Stimulated activated CD8-positive, alpha-beta memory T cell treated with anti-CD3 and anti-CD28 coated beads, Interleukin-4, amount 100 ng/mL, for 24 hours (primary cell): ENCODE results near the gene USP33.
"Not testable (repeated sequence)": the region's sequence is repeated elsewhere in the genome, so short reads cannot be mapped to it uniquely, and the experiment has no call there.

Source experiments
- DNase-seq: peaks from one replicate; pipeline ENCODE4 v3.0.0-alpha.2; 2020; ENCODE audit warnings: low read depth

The USP33 gene

DNA sequence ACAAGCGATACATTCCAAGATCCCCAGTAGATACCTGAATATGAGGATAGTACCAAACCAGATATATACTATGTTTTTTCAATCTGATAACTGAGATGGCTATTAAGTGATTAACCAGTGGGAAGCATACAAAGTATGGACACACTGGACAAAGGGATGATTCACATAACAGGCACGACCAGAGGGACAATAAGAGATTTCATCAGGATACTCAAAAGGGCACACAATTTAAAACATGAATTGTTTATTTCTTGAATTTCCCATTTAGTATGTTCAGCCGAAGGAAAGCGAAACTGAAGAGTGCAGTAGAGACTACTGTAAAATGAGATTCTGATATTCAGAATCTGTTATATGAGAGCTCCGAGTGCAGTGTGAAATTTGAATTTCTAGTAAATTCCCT, 87.8 kb downstream of the USP33 start:
- no peak for DNase-seq

DNA sequence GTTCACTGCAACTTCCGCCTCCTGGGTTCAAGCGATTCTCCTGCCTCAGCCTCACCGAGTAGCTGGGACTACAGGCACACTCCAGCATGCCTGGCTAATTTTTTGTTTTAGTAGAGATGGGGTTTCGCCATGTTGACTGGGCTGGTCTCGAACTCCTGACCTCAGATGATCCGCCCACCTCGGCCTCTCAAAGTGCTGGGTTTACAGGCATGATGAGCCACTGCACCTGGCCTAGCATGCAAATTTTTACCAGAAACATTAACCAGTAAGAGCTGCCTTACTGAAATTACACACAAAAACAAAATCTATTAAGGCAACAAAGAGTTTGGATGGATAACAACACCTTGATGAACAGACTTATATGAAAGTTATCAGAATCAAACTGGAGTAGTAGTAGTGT, 89.3 kb downstream of the USP33 start:
- no peak for DNase-seq

DNA sequence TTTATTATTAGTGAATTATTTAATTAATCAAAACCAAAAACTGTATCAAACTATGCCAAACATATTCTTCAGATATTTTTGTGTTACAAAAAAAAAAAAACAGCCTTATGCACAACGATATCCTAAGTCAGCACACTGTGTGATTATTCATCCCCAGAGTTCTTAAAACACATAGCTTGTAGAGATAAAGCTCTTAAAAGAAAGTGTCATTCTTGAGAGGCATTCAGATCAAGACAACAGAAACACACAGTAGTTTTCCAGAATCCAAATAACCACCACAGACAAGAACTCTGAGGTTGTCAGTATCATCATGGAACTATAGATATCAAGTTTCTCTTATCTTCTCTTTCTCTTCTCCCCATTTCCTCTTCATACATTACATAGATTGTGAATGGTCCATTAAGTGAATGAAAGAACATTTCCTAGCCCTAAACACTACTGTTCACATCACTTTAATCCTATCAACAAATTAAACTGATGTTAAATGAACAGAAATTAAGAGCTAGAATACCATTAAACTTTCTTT, 90.7 kb downstream of the USP33 start:
- no peak for DNase-seq

DNA sequence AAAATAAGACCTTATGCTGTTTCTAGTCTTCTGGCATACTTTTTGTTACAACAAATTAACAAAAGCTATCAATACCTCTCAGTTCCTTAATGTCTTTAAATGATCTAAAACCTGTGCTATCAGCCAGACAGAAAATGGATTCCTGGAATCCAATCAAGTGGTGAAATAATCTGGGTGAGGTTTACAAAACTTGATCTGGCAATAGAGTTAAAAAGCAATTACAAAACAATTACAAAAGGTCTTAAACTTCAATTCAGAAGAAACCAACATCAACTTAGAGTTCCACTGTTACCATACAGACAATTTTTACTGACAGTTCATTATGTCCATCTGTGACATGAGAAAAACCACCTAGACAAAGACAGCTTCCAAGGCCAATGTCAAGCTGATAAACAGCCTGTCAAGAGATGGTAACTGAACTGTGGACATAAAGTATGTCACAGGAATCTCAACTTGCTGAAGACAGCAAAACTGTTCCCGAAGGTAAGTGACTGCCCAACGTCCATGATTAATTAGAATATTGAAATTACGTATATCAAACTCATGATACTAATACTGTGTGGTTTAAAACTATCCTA, 94.6 kb downstream of the USP33 start:
- no peak for DNase-seq

DNA sequence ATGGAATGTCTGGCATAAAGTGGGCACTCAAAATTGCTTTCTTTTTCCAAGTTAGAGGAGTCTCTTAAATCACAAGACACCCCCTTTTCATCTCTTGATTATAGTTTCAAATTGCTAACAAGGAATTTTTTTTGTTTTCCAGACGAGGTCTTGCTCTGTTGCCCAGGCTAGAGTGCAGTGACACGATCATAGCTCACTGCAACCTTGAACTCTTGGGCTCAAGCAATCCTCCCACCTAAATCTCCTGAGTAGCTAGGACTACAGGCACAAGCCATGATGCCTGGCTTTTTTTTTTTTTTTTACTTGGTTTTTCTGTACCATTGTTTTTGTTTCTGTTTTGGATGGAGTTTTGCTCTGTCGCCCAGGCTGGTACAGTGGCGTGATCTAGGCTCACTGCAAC, 98.0 kb downstream of the USP33 start:
- no peak for DNase-seq

DNA sequence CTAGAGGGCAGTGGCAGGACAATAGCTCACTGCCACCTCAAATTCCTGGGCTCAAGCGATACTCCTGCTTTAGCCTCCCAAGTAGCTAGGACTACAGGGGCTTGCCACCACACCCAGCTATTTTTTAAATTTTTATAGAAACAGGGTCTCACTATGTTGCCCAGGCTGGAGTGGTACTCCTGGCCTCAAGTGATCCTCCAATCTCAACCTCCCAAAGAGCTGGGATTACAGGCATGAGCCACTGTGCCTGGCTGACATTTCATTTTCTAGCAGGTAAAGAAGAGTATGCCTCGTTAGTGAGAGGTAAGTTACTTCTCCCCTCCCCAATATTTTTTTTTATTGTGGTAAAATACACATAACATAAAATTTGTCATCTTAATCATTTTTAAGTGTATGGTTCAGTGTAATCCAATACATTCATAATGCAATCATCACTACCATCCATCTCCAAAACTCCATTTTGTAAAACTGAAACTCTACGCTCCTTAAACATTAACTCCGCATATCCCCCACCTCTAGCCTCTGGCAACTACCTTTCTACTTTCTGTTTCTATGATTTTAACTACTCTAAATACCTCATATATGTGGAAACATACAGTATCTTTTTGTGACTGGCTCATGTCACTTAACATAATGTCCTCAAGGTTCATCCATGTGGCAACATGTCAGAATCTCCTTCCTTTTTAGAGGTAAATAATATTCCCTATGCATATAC, 99.6 kb downstream of the USP33 start:
- no peak for DNase-seq

DNA sequence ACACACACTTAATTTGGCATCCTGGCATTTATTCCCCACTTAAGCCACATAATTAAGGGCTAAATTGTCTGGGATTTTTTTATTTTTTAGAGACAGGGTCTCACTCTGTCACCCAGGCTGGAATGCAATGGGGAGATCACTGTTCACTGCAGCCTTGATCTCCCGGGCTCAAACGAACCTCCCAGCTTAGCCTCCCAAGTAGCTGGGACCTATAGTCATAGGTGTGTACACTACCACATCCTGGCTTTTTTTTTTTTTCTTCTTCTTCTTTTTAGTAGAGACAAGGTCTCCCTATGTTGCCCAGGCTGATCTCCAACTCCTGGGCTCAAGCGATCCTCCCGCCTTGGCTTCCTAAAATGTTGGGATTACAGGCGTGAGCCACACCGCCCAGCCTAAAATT, 101.4 kb downstream of the USP33 start:
- DNase-seq = no peak

DNA sequence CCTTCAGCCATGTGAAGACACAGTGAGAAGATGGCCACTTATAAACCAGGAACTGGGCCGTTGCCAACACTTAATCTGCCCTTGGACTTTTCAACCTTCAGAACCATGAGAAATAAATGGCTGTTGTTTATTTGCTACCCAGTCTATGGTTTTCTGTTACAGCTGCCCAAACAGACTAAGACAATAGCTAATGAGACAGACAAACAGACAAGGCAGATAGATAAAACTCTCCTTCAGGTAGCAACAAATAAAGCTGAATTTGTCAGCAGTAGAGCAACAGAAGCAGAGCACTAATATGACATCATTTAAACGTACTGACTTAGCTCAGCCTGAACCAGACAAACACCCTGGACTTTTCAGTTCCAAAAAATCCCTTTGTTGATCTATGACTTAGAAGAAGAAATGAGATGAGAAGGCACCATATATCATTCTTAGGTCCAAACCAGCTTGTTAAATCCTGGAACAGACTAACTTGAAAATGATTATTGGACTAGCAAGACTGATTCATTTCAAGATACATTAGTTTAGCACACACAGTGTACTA, 104.1 kb downstream of the USP33 start:
- no peak for DNase-seq

DNA sequence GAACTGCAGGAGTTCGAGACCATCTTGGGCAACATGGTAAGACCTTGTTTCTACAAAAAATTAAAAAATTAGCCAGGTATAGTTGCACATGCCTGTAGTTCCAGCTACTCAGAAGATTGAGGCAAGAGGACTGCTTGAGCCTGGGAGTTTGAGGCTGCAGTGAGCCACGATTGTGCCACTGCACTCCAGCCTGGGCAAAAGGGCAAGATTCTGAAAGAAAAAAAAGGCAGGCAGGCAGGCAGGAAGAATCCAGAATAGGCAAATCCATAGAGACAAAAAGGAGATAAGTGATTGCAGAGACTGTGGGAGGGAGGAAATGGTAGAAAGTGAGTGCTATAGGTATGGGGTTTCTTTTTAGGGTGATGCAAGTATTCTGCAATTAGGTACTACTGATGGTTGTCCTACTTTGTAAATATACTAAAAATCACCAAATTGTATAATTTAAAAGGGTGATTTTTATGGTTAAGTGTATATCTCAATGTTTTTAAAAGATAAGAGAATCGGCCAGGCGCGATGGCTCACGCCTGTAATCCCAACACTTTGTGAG, 106.6 kb downstream of the USP33 start:
- no peak for DNase-seq

DNA sequence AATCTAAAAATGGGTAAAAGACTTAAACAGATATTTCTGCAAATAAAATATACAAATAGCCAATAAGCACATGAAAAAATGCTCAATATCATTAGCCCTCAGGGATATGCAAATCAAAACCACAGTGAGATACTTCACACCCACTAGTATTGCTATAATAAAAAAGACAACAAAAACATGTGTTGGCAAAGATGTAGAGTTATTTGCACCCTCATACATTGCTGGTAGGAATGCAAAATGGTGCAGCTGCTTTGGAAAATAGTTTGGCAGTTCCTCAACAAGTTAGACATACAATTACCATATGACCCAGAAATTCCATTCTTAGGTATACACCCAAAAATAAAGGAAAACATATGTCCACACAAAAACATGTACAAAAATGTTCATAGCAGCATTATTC, 107.4 kb downstream of the USP33 start:
- DNase-seq = no peak

DNA sequence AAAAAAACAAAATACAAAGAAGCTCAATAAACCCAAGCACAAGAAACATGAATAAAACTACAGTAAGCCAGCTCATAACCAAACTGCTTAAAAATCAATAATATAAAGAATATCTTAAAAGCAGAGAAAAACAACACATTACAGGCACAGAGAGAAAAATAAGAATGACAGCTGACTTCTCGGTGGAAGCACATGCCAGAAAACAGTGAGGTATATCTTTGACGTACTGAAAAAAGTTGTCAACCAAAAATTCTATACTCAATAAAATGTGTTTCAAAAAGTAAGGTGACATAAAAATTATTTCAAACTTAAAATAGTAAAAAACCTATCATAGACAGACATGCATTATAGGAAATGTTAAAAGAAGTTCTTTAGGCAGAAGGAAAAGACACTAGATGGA, 110.5 kb downstream of the USP33 start:
- no peak for DNase-seq

DNA sequence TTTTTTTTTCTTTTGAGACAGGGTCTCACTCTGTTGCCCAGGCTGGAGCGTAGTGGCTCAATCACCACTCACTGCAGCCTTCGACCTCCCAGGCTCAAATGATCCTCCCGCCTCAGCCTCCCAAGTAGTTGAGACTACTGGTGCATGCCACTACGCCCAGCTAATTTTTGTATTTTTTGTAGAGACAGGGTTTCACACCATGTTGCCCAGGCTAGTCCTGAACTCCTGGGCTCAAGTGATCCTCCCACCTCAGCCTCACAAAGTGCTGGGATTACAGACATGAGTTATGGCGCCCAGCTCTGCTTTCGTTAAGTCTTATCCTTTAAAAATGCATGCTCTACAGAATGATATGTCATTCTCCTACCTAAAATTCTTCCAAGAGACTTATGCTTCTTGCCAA, 113.4 kb downstream of the USP33 start:
- DNase-seq = not testable (repeated sequence)
